GM12878 (cell line): ENCODE data around the gene PXT1. TPM values are rescaled to one million over a fixed set of nuclear protein-coding genes. Genes with fewer than 3 reads are reported as not detected.
A peak's percentile ranks its signal among the peaks of the same experiment; 100 is the strongest.

Experiments
- CBX5 ChIP-seq: sonication (generic); IDR thresholded peaks from 2 replicates; pipeline ENCODE4 v1.6.1; 2016; ENCODE audit warnings: low read depth, moderate library complexity, mild to moderate bottlenecking, inconsistent platforms
- FOS ChIP-seq: IDR thresholded peaks from 3 replicates; pipeline ENCODE4 v1.6.1; 2011; ENCODE audit warnings: borderline replicate concordance; ENCODE audit not compliant: insufficient read length; ENCODE audit errors: extremely low read depth
- IKZF2 ChIP-seq, 2 experiments: fragments of 450-650 bp; IDR thresholded peaks; 2 replicates each; pipeline ENCODE4 v1.6.1; 2017; ENCODE audit warnings: mild to moderate bottlenecking in 2 of 2, moderate library complexity in 2 of 2
- LARP7 ChIP-seq: fragments of 450-650 bp; IDR thresholded peaks from 2 replicates; pipeline ENCODE4 v1.6.1; 2017; ENCODE audit warnings: mild to moderate bottlenecking
- MEF2B ChIP-seq: fragments of 450-650 bp; IDR thresholded peaks from 2 replicates; pipeline ENCODE4 v1.6.1; 2018; ENCODE audit warnings: mild to moderate bottlenecking, moderate library complexity; ENCODE audit not compliant: partially characterized antibody, poor library complexity, severe bottlenecking
- MXI1 ChIP-seq: fragments of 150-350 bp; IDR thresholded peaks from 2 replicates; pipeline ENCODE4 v1.6.1; 2011; ENCODE audit warnings: low read depth, mild to moderate bottlenecking, inconsistent platforms, low read length, improper control_type of control experiment
- MYC ChIP-seq: IDR thresholded peaks from 2 replicates; pipeline ENCODE4 v1.6.1; 2011; ENCODE audit warnings: mild to moderate bottlenecking, low read length, moderate library complexity, inconsistent platforms; ENCODE audit not compliant: insufficient read depth, insufficient replicate concordance, insufficient read length, severe bottlenecking
- NKRF ChIP-seq: fragments of 450-650 bp; conservative IDR thresholded peaks from 2 replicates; pipeline ENCODE4 v1.6.1; 2017; ENCODE audit warnings: mild to moderate bottlenecking, moderate library complexity
- NR2C2 ChIP-seq: IDR thresholded peaks from 2 replicates; pipeline ENCODE4 v1.6.1; 2011; ENCODE audit warnings: borderline replicate concordance, low read depth; ENCODE audit not compliant: control insufficient read depth, insufficient read length
- POLR2AphosphoS5 ChIP-seq: IDR thresholded peaks from 2 replicates; pipeline ENCODE4 v1.6.1; 2011; ENCODE audit warnings: mild to moderate bottlenecking, low read length, inconsistent platforms
- RBBP5 ChIP-seq: fragments of 200-600 bp; sonication (generic); conservative IDR thresholded peaks from 2 replicates; pipeline ENCODE4 v1.6.1; 2016
- RELB ChIP-seq: fragments of 450-650 bp; IDR thresholded peaks from 2 replicates; pipeline ENCODE4 v1.6.1; 2017; ENCODE audit warnings: low read depth, mild to moderate bottlenecking, moderate library complexity
- RUNX3 ChIP-seq: IDR thresholded peaks from 2 replicates; pipeline ENCODE4 v1.6.1; 2012; ENCODE audit warnings: low read length, inconsistent platforms
- TBL1XR1 ChIP-seq: IDR thresholded peaks from 2 replicates; pipeline ENCODE4 v1.6.1; 2012; ENCODE audit warnings: low read depth, low read length, improper control_type of control experiment
- USF2 ChIP-seq: IDR thresholded peaks from 2 replicates; pipeline ENCODE4 v1.6.1; 2011; ENCODE audit warnings: low read depth, low read length, improper control_type of control experiment, borderline replicate concordance
- YBX1 ChIP-seq: fragments of 450-650 bp; IDR thresholded peaks from 2 replicates; pipeline ENCODE4 v1.6.1; 2016; ENCODE audit warnings: antibody characterized with exemption
- ZNF24 ChIP-seq: fragments of 450-650 bp; IDR thresholded peaks from 2 replicates; pipeline ENCODE4 v1.6.1; 2017; ENCODE audit warnings: antibody characterized with exemption, mild to moderate bottlenecking
- polyA plus RNA-seq, 11 experiments: library from polyadenylated mRNA; depleted of rRNA in 4 of 11; unstranded in 6 of 11; stranded (reverse) in 5 of 11; fragments of >200 nt; fragmentation: Nextera tagmentation in 4 of 11; fragmentation: Illumina TruSeq in 1 of 11; extraction: Ambion mirVana in 4 of 11; extraction: Trizol in 1 of 11; gene quantifications; 1 replicate in 1 of 11; 2 replicates in 10 of 11; pipeline versions ENCODE4 v1.2.1 to v1.2.3, GENCODE V29; 2011 to 2016; ENCODE audit warnings: inconsistent platforms in 2 of 11, missing spikeins in 2 of 11, low read depth in 1 of 11
- total RNA-seq, 4 experiments: library from RNA; depleted of rRNA in 3 of 4; stranded (reverse); fragments of >200 nt in 3 of 4; fragmentation: Illumina TruSeq in 1 of 4; extraction: Trizol in 1 of 4; gene quantifications; 2 replicates each; pipeline versions ENCODE4 v1.2.1 to v1.2.3, GENCODE V29; 2013 to 2021
- TF ChIP-seq, protein P1 (sequence below): fragments of 450-650 bp; IDR thresholded peaks from 2 replicates; pipeline ENCODE4 v1.6.1; 2017; ENCODE audit warnings: mild to moderate bottlenecking, moderate library complexity
- TF ChIP-seq, protein P2 (sequence below): IDR thresholded peaks from 2 replicates; pipeline ENCODE4 v1.6.1; 2011; ENCODE audit warnings: low read depth, mild to moderate bottlenecking, low read length, moderate library complexity, borderline replicate concordance; ENCODE audit errors: extremely low read depth
- TF ChIP-seq, protein P3 (sequence below): IDR thresholded peaks from 2 replicates; pipeline ENCODE4 v1.6.1; 2011; ENCODE audit warnings: borderline replicate concordance, low read depth, mild to moderate bottlenecking, moderate library complexity, mixed read lengths, low read length; ENCODE audit not compliant: insufficient read depth; ENCODE audit errors: extremely low read length

PXT1 gene
- total and polyA plus RNA-seq, 10 of the 15 experiments (the other 5 are each of a cell fraction or from before 2014, with no cell fraction given), result 0.27 to 2.9 (median 0.50) TPM

- TF ChIP-seq USF2, result no peak
- TF ChIP-seq RBBP5, result no peak
- TF ChIP-seq FOS, result no peak
- TF ChIP-seq, protein P1, sequence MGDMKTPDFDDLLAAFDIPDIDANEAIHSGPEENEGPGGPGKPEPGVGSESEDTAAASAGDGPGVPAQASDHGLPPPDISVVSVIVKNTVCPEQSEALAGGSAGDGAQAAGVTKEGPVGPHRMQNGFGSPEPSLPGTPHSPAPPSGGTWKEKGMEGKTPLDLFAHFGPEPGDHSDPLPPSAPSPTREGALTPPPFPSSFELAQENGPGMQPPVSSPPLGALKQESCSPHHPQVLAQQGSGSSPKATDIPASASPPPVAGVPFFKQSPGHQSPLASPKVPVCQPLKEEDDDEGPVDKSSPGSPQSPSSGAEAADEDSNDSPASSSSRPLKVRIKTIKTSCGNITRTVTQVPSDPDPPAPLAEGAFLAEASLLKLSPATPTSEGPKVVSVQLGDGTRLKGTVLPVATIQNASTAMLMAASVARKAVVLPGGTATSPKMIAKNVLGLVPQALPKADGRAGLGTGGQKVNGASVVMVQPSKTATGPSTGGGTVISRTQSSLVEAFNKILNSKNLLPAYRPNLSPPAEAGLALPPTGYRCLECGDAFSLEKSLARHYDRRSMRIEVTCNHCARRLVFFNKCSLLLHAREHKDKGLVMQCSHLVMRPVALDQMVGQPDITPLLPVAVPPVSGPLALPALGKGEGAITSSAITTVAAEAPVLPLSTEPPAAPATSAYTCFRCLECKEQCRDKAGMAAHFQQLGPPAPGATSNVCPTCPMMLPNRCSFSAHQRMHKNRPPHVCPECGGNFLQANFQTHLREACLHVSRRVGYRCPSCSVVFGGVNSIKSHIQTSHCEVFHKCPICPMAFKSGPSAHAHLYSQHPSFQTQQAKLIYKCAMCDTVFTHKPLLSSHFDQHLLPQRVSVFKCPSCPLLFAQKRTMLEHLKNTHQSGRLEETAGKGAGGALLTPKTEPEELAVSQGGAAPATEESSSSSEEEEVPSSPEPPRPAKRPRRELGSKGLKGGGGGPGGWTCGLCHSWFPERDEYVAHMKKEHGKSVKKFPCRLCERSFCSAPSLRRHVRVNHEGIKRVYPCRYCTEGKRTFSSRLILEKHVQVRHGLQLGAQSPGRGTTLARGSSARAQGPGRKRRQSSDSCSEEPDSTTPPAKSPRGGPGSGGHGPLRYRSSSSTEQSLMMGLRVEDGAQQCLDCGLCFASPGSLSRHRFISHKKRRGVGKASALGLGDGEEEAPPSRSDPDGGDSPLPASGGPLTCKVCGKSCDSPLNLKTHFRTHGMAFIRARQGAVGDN, result peak; percentile 85
- no peak for TF ChIP-seq MEF2B
- no peak for TF ChIP-seq TBL1XR1
- TF ChIP-seq NKRF, result no peak
- TF ChIP-seq, protein P2, sequence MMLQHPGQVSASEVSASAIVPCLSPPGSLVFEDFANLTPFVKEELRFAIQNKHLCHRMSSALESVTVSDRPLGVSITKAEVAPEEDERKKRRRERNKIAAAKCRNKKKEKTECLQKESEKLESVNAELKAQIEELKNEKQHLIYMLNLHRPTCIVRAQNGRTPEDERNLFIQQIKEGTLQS, result no peak
- no peak for TF ChIP-seq ZNF24
- TF ChIP-seq, protein P3, sequence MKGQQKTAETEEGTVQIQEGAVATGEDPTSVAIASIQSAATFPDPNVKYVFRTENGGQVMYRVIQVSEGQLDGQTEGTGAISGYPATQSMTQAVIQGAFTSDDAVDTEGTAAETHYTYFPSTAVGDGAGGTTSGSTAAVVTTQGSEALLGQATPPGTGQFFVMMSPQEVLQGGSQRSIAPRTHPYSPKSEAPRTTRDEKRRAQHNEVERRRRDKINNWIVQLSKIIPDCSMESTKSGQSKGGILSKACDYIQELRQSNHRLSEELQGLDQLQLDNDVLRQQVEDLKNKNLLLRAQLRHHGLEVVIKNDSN, result no peak
- no peak for TF ChIP-seq RELB
- TF ChIP-seq RUNX3, result no peak
- TF ChIP-seq POLR2AphosphoS5, result peak; percentile 54; the same call in 1 of the 2 replicates
- peak; percentile 49 to 61; a peak in 3 of 4 replicates for TF ChIP-seq IKZF2 (IDR thresholded peaks at IDR 0.05)
- TF ChIP-seq NR2C2, result no peak
- no peak for TF ChIP-seq LARP7
- no peak for TF ChIP-seq MYC
- TF ChIP-seq MXI1, result 0 out of 2 replicates have a peak, but pooled peaks have one; percentile 3
- no peak for TF ChIP-seq YBX1
- TF ChIP-seq CBX5, result no peak
Measured at GRCh38 chr6:36441307-36441894, 1.3 kb downstream of the PXT1 start (continued).
